Measurements from ENCODE around the gene TLE4. TPM values are rescaled to one million over a fixed set of nuclear protein-coding genes. Genes with fewer than 3 reads are reported as not detected.

Gene TLE4
- total and polyA plus RNA-seq, 2 experiments from 2014 or later, result 29.6 to 38.4 TPM

DNA sequence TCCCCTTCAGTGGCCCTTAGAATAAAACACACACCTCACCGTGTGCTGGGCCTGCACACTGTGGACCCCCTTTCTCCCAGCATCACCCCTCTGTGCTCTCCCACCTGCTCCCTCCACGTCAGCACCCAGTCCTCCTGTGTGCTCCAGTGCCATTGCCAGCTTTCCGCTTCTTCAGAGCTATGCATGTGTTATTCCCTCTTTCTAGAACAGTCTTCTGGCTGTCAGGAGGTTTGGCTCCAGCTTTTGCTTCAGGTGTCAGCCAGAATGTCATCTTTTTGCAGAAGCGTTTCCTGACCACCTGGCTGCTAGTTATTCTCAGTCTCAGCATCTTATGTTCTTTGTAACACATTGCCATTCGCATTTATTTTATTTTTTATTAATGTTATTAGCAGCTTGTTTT lies 119.7 kb downstream of the TLE4 start:
- 91% methylated on average over 5 of the region's 5 CpGs for WGBS (ENCODE audit: low lambda C conversion rate, missing lambda C conversion rate)
- no peaks in the 10 kb centered on the region for H3K9me3 ChIP-seq (ENCODE audit: low read depth)
- no peaks in the 10 kb centered on the region for H3K4me1 ChIP-seq (ENCODE audit: insufficient read depth)
- no peaks in the 10 kb centered on the region for H3K79me2 ChIP-seq
- H3K36me3 ChIP-seq (replicated peaks; ENCODE audit: insufficient read depth, low read depth), result no peaks in the 10 kb centered on the region
- no peaks in the 10 kb centered on the region for H3K9me2 ChIP-seq (replicated peaks; ENCODE audit: insufficient read depth)
- no peak overlapping the region for H2AFZ ChIP-seq
- no peak overlapping the region for H3K4me2 ChIP-seq
- TF ChIP-seq EZH2phosphoT487 (IDR thresholded peaks at IDR 0.05; ENCODE audit: low read depth, severe bottlenecking, unreplicated experiment), result no peak
- TF ChIP-seq, protein P1, sequence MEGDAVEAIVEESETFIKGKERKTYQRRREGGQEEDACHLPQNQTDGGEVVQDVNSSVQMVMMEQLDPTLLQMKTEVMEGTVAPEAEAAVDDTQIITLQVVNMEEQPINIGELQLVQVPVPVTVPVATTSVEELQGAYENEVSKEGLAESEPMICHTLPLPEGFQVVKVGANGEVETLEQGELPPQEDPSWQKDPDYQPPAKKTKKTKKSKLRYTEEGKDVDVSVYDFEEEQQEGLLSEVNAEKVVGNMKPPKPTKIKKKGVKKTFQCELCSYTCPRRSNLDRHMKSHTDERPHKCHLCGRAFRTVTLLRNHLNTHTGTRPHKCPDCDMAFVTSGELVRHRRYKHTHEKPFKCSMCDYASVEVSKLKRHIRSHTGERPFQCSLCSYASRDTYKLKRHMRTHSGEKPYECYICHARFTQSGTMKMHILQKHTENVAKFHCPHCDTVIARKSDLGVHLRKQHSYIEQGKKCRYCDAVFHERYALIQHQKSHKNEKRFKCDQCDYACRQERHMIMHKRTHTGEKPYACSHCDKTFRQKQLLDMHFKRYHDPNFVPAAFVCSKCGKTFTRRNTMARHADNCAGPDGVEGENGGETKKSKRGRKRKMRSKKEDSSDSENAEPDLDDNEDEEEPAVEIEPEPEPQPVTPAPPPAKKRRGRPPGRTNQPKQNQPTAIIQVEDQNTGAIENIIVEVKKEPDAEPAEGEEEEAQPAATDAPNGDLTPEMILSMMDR (IDR thresholded peaks at IDR 0.05; ENCODE audit: poor library complexity), result no peak
- no peak for TF ChIP-seq EZH2 (IDR thresholded peaks at IDR 0.05; ENCODE audit: borderline replicate concordance)
- no peaks in the 10 kb centered on the region for H4K20me1 ChIP-seq (ENCODE audit: insufficient read depth, poor library complexity, severe bottlenecking)
- no peak overlapping the region for H3K4me3 ChIP-seq
- no peak overlapping the region for H3K27ac ChIP-seq
- DNase-seq (ENCODE audit: low spot score), result no peak
- H3K27me3 ChIP-seq, result no peaks in the 10 kb centered on the region

DNA sequence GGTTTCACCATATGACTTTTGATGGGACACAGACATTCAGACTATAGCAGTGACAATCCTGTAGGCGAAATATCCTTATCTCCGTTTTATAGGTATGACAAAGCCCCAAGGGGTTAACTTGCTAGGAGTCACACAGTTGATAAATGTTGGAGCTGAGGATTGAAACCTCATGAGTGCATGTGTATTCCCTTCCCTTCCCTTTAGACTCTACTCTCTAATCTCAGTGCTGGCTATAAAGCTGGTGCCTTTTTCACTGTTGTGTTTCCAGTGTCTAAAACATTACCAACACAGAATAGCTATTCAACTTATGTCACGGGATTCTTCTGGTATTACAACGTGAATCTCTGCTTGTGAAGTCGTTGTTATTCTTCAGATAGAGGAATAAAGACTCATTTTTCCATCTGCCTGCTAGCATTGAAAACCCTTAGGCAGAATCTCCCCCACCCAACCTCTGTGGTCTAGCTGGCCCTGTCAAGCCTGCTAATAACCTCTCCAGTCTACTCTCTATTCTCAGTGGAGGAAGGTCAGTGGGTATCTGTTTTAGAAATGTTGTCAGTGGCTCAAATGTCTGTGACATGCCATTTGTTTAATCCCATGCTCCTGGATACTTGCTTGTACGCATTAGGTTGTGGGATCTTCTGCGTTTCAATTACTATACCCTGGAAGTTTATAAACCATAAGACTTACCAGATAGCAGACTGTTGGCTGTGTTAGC lies 121.2 kb downstream of the TLE4 start:
- H2AFZ ChIP-seq, result no peak overlapping the region
- no peaks in the 10 kb centered on the region for H3K9me3 ChIP-seq (ENCODE audit: low read depth)
- H3K4me1 ChIP-seq (ENCODE audit: insufficient read depth), result no peaks in the 10 kb centered on the region
- H3K27ac ChIP-seq, result no peak overlapping the region
- H3K36me3 ChIP-seq (replicated peaks; ENCODE audit: insufficient read depth, low read depth), result no peaks in the 10 kb centered on the region
- H4K20me1 ChIP-seq (ENCODE audit: insufficient read depth, poor library complexity, severe bottlenecking), result no peaks in the 10 kb centered on the region
- H3K4me2 ChIP-seq, result no peak overlapping the region
- no peaks in the 10 kb centered on the region for H3K9me2 ChIP-seq (replicated peaks; ENCODE audit: insufficient read depth)
- WGBS (ENCODE audit: low lambda C conversion rate, missing lambda C conversion rate), result 60% methylated on average over 7 of the region's 7 CpGs
- no peak for TF ChIP-seq EZH2phosphoT487 (IDR thresholded peaks at IDR 0.05; ENCODE audit: low read depth, severe bottlenecking, unreplicated experiment)
- no peak for TF ChIP-seq EZH2 (IDR thresholded peaks at IDR 0.05; ENCODE audit: borderline replicate concordance)
- TF ChIP-seq, protein P1 (IDR thresholded peaks at IDR 0.05; ENCODE audit: poor library complexity), result no peak
- no peak overlapping the region for H3K4me3 ChIP-seq
- no peaks in the 10 kb centered on the region for H3K27me3 ChIP-seq
- H3K79me2 ChIP-seq, result peaks cover 6% of the 10 kb centered on the region
- no peak for DNase-seq (ENCODE audit: low spot score)

DNA sequence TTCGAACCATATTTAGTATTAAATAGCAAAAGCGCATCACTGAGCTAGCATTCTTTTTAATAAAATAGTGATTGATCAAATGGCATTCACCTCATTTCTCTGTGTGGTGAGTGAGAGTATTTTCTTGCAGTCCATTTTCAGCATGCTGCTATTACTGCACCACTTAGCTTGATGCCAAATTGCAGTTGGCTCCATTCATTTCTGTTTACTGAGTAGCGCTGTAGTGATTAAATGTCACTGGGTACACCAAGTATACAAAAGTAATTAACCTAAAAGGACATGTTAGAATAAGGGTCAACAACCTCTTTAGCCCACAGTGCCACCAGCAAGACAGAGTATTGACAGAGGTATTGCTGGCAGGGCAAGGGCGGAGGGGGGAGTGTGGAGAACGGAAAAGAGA lies 122.0 kb downstream of the TLE4 start:
- Histone ChIP-seq H3K9me2 (replicated peaks; ENCODE audit: insufficient read depth) (no peaks in the 10 kb centered on the region), H2AFZ (no peak overlapping the region), H4K20me1 (ENCODE audit: insufficient read depth, poor library complexity, severe bottlenecking) (no peaks in the 10 kb centered on the region), H3K4me1 (ENCODE audit: insufficient read depth) (no peaks in the 10 kb centered on the region), H3K4me2 (no peak overlapping the region), H3K27ac (no peak overlapping the region), H3K36me3 (replicated peaks; ENCODE audit: insufficient read depth, low read depth) (no peaks in the 10 kb centered on the region), H3K79me2 (peaks cover 7% of the 10 kb centered on the region), H3K4me3 (no peak overlapping the region), H3K9me3 (ENCODE audit: low read depth) (no peaks in the 10 kb centered on the region), H3K27me3 (no peaks in the 10 kb centered on the region)
- no peak for DNase-seq (ENCODE audit: low spot score)
- TF ChIP-seq EZH2 (IDR thresholded peaks at IDR 0.05; ENCODE audit: borderline replicate concordance), result no peak
- WGBS (ENCODE audit: low lambda C conversion rate, missing lambda C conversion rate), result 86% methylated on average over 5 of the region's 5 CpGs

- H3K27me3 ChIP-seq, result no peaks in the 10 kb centered on the region
- 73% methylated on average over 2 of the region's 2 CpGs for WGBS (ENCODE audit: low lambda C conversion rate, missing lambda C conversion rate)
- TF ChIP-seq, protein P1 (IDR thresholded peaks at IDR 0.05; ENCODE audit: poor library complexity), result no peak
- no peak for TF ChIP-seq EZH2phosphoT487 (IDR thresholded peaks at IDR 0.05; ENCODE audit: low read depth, severe bottlenecking, unreplicated experiment)
- no peak overlapping the region for H3K4me2 ChIP-seq
- H3K4me1 ChIP-seq (ENCODE audit: insufficient read depth), result no peaks in the 10 kb centered on the region
- H3K4me3 ChIP-seq, result no peak overlapping the region
- H3K36me3 ChIP-seq (replicated peaks; ENCODE audit: insufficient read depth, low read depth), result no peaks in the 10 kb centered on the region
- no peaks in the 10 kb centered on the region for H4K20me1 ChIP-seq (ENCODE audit: insufficient read depth, poor library complexity, severe bottlenecking)
- no peak overlapping the region for H2AFZ ChIP-seq
- DNase-seq (ENCODE audit: low spot score), result no peak
- H3K9me2 ChIP-seq (replicated peaks; ENCODE audit: insufficient read depth), result no peaks in the 10 kb centered on the region
- H3K9me3 ChIP-seq (ENCODE audit: low read depth), result no peaks in the 10 kb centered on the region
- H3K79me2 ChIP-seq, result peaks cover 7% of the 10 kb centered on the region
- peak overlapping the region; percentile 2 for H3K27ac ChIP-seq
Measured at GRCh38 chr9:79694208-79694607, 122.4 kb downstream of the TLE4 start.
